Muscle layer of duodenum (tissue), 2 donors: ENCODE data around the gene INPP5F.

ENCODE experiments used
- H3K27ac ChIP-seq: one replicate; pipeline ENCODE4 v1.7.0; 2013; ENCODE audit warnings: mild to moderate bottlenecking, low read length
- H3K27me3 ChIP-seq: one replicate; pipeline ENCODE4 v1.7.0; 2013; ENCODE audit warnings: low read depth, mild to moderate bottlenecking, control low read depth, low read length
- H3K36me3 ChIP-seq, 2 donors: one replicate each; pipeline ENCODE4 v1.7.0; 2013; ENCODE audit warnings: low read length in 2 of 2, control low read depth in 1 of 2, mild to moderate bottlenecking in 1 of 2; ENCODE audit not compliant: insufficient read depth in 2 of 2, control insufficient read depth in 1 of 2
- H3K4me1 ChIP-seq, 2 donors: one replicate each; pipeline ENCODE4 v1.7.0; 2013; ENCODE audit warnings: low read length in 2 of 2, mild to moderate bottlenecking in 2 of 2, control low read depth in 1 of 2, moderate library complexity in 1 of 2; ENCODE audit not compliant: insufficient read depth in 2 of 2, control insufficient read depth in 1 of 2
- H3K4me3 ChIP-seq, 2 donors: one replicate each; pipeline ENCODE4 v1.7.0; 2013; ENCODE audit warnings: low read length in 2 of 2, low read depth in 1 of 2, mild to moderate bottlenecking in 1 of 2
- H3K9me3 ChIP-seq, 2 donors: one replicate each; pipeline ENCODE4 v1.7.0; 2013; ENCODE audit warnings: low read length in 2 of 2, control low read depth in 1 of 2, mild to moderate bottlenecking in 1 of 2; ENCODE audit not compliant: control insufficient read depth in 1 of 2
- donor health status: healthy.

Gene INPP5F

DNA sequence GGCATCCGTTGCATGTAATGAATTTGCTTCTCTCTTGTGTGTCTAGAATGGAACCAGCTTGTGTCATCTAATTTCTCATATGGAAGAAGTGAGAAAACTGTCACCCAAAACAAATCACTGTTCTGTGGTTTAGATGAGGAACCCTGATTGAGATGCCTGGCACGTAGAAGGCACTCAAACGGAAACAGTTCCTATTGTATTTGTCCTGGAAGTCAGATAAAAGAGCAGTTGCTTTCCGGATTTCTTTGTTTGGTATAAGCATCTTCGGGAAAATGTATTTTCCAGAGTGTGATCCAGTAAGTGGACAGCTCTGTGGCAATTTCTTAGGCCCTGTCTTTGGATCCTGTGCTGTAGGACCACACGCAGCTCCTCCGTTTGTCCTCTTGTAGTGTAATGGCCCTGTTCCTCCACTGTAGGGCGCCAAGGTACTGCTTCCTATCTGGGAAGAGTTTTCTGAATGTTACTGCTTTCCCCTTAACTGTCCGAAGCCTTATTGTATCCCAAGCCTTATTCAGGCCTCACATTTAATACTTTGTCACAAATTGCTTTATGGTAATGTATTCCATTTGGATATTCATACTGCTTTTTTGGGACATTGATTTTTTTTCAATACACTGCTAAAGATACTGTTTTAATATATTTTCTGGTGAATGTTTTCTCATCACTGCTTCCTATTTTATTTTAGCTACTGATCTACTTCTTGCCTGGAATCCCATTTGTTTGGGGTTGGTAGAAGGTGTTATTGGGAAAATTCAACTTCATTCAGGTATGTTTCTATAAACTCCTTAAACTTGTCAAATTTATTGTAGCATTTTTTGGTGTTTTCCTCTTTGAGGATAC is 24.8 kb downstream of the INPP5F start:
- peak overlapping the region; percentile 58 for H3K27ac ChIP-seq
- H3K4me1 ChIP-seq: peaks cover 6 to 11% of the 10 kb centered on the region in 2 donors
- no peak overlapping the region for H3K4me3 ChIP-seq
- no peaks in the 10 kb centered on the region for H3K27me3 ChIP-seq
- no peaks in the 10 kb centered on the region for H3K9me3 ChIP-seq
- no peaks in the 10 kb centered on the region for H3K36me3 ChIP-seq

DNA sequence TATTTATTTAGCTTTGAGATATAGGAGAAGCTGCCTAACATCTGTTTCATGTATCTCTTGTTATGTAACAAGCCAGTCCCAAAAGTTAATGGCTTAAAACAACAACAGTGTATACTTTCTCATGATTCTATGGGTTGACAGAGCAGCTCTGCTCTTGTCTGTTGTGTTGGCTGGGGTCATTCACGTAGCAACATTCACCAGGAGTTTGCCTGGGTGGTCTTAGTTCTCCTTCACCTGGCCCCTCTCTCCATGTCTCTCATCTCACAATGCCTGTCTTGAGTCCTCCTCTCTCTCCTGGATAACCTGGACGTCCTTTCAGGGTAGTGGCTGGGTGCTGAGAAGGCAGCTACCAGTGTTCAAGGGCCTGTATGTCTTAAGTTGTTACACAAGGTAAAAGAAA is 27.5 kb downstream of the INPP5F start:
- Histone ChIP-seq H3K27me3 (no peaks in the 10 kb centered on the region), H3K9me3 (no peaks in the 10 kb centered on the region), H3K36me3 (no peaks in the 10 kb centered on the region), H3K4me3 (no peak overlapping the region), H3K4me1 (peaks cover 6 to 16% of the 10 kb centered on the region in 2 donors), H3K27ac (no peak overlapping the region)

DNA sequence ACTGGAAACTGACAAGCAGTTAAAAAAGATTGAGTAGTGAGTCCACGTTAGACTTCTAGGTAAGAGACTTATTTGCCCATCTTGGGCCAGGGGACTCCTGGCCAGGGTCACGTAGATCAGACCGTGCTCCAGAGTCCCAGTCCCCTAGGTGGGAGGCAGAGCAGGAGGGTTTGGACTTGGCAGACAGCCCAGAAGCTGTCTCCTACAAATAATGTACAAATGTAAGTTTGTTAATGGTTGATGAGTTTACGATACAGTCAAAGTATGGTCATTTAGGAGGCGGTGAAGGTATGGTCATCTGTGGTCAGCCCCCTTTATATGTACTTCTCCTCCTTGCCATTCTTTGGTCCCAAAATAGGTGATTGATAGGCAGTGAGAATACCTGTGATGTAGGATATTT is 28.2 kb downstream of the INPP5F start:
- Histone ChIP-seq H3K27me3 (no peaks in the 10 kb centered on the region), H3K36me3 (no peaks in the 10 kb centered on the region), H3K9me3 (no peaks in the 10 kb centered on the region), H3K4me3 (no peak overlapping the region), H3K4me1 (peaks cover 6 to 16% of the 10 kb centered on the region in 2 donors), H3K27ac (no peak overlapping the region)

DNA sequence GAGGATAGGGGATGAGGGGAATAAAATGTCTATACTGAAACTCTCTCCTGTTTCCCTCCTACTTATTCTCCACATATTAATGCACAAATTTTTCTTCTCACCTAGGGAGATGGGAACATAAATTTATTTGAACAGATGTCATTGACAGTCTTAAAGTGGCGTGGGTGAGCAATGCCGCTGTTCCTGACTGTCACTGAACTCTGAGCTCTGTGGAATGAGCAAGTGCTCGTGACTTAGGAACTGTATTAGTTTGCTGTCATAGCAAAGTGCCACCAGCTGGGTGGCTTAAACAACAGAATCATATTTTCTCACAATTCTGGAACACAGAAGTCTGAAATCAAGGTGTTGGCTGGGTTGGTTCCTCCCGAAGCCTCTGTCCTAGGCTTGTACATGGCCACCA is 29.1 kb downstream of the INPP5F start:
- Histone ChIP-seq H3K27me3 (no peaks in the 10 kb centered on the region), H3K27ac (no peak overlapping the region), H3K4me3 (no peak overlapping the region), H3K4me1 (peaks cover 6 to 16% of the 10 kb centered on the region in 2 donors), H3K36me3 (no peaks in the 10 kb centered on the region), H3K9me3 (no peaks in the 10 kb centered on the region)

DNA sequence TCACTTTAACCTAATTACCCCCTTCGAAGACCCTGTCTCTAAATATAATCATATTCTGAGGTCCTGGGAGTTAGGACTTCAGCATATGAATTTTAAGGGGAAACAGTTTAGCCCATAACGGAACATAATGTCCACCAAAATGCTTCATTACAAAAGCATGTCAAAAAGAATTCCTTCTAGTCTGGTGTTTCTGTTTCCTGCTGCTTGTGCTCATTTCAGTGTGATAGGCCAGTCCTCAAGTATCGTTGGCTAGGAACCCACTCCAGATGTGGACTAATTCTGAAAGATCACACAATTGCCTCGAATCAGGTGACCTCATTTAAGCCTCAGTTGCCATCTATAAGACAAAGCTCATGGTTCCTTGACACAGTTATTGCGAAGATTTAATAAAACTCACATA is 29.6 kb downstream of the INPP5F start:
- no peak overlapping the region for H3K4me3 ChIP-seq
- H3K27me3 ChIP-seq: no peaks in the 10 kb centered on the region
- peaks cover 6 to 14% of the 10 kb centered on the region in 2 donors for H3K4me1 ChIP-seq
- no peaks in the 10 kb centered on the region for H3K9me3 ChIP-seq
- H3K27ac ChIP-seq: no peak overlapping the region
- no peaks in the 10 kb centered on the region for H3K36me3 ChIP-seq

DNA sequence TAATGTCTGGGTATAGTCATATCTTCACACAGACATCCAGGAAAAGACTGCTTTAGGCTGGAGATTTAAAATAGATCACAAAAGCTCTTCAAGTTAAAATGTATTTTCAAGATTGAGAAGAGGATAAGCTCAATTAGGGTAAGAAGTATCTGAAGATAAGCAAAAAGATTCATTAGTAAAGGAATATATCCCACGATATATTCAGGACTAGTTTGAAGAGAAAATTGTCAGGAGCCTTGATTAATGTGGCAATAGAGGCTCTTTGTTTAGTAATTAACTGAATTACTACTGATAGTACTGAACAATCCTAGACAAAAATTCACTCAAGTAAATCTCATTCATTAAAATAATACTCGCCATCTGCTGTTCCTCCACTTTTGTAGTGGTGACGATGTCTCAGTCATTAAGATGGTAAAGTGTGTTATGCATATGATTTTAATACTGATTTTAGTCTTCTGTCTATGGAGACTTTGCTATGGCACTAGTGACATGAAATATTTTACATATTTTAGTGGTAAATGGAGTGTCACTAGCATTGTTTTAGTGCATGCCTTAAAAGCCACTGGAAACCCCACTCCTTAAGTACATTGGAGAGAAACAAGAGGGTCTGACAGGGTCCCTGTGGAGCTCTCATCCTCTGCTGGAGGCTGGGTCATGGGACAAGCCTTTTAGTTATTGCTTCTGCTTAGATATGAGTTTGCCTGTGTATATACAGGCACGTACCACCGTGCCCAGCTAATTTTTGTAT is 32.8 kb downstream of the INPP5F start:
- no peaks in the 10 kb centered on the region for H3K27me3 ChIP-seq
- H3K4me3 ChIP-seq: no peak overlapping the region
- H3K27ac ChIP-seq: no peak overlapping the region
- H3K36me3 ChIP-seq: no peaks in the 10 kb centered on the region
- no peaks in the 10 kb centered on the region for H3K9me3 ChIP-seq
- peaks cover 3 to 14% of the 10 kb centered on the region in 2 donors for H3K4me1 ChIP-seq

DNA sequence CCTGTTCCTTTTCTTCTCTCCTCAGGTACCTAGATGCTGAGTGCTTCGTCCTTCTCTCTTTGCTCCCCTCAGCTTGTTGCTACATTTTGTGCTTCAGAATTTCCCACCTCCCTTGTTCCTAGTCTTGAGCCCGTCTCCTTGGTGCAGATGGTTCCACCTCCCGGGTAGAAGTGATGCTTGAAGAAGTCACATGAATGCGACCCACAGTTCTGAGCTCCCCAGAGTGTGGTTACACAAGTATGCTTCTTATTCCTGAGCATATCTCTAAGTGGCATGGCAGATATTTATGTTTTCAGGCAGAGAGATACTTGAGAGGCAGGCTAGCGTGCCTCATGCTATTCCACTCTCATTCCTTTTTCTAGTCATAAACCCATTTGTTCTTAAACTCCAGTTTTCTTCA is 34.0 kb downstream of the INPP5F start:
- H3K27ac ChIP-seq: no peak overlapping the region
- H3K27me3 ChIP-seq: no peaks in the 10 kb centered on the region
- H3K4me1 ChIP-seq: peaks cover 0 to 8% of the 10 kb centered on the region in 2 donors

DNA sequence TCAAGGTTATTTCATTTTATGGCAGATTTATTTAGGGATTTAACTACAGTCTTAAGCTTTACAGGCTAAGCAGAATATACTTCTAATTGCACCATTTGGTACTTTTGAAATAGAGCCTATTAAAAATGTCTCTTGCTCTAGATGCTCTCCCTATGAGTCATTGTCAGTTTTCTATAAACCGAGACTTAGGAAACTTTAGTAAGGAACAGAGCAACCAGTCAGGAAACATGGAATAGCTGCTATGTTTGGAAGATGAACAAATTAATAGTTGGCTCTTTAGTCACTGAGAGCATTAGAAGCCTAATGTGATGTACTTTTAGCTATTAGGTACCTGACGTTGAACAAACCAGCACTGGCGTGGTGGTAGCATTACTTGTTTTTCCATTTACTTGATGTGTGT is 35.3 kb downstream of the INPP5F start:
- Histone ChIP-seq H3K4me3 (no peak overlapping the region), H3K27ac (peak overlapping the region; percentile 50), H3K9me3 (no peaks in the 10 kb centered on the region), H3K27me3 (no peaks in the 10 kb centered on the region), H3K36me3 (no peaks in the 10 kb centered on the region), H3K4me1 (peaks cover 0 to 8% of the 10 kb centered on the region in 2 donors)

More for the DNA sequence above, 34.0 kb downstream of the INPP5F start:
- Histone ChIP-seq H3K9me3 (no peaks in the 10 kb centered on the region), H3K36me3 (no peaks in the 10 kb centered on the region), H3K4me3 (no peak overlapping the region)

DNA sequence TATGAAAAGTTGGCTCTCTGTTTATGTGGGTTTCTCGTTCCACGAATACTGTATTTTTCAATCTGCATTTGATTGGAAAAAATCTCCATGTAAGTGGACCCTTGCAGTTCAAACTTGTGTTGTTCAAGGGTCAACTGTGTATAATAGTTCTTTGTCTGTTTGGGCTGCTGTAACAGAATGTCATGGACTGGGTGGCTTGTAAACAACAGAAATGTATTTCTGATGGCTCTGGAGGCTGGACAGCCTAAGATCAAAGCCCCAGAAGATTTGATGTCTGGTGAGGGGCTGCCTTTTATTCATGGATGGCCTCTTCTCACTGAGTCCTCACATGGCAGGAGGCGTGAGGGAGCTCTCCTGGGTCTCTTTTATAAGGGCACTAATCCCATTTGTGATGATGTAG is 36.2 kb downstream of the INPP5F start:
- H3K4me1 ChIP-seq: peaks cover 0 to 8% of the 10 kb centered on the region in 2 donors
- H3K36me3 ChIP-seq: no peaks in the 10 kb centered on the region
- no peak overlapping the region for H3K4me3 ChIP-seq
- H3K9me3 ChIP-seq: no peaks in the 10 kb centered on the region
- peak overlapping the region; percentile 50 for H3K27ac ChIP-seq
- H3K27me3 ChIP-seq: no peaks in the 10 kb centered on the region

DNA sequence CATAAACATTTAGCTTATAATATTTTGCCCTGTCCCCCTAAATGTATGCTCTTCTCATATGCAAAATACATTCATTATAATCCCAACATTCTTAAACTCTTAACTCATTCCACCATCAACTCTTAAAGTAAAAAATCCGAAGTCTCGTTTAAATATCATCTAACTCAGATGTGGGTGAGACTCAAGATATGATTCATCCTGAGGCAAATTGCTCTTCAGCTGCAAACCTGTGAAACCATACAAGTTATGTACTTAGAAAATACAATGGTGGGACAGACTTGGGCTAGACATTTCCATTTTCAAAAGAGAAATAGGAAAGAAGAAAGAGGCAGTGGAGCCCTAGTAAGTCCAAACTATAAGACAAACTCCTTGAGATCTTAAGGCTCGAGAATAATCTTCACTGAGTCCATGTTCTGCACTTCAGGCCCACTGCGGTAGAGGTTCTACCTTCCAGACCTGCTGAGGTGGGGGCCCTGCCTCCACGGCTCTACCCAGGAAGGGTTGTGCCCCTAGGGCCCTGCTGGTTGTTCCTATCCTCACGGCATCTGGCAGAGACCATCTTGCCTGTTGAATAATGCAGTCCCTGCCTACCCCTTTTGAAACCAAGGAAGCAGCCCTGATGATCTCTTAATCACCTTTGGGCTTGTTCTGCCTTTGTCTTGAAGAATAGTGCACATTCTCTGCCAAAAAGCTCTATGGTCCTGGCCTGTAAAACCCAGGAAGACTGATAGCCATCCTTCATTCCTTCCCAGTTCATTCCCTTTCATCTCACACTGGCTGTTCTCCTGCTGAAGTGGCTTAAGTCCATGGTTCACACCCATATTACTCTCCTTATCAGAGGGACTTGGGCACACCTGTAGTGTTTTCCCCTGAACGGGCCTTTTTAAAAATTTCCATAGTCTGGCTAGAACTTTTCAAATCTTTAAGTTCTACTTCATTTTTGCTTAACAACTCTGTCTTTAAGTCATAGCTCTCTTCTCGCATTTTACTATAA is 37.3 kb downstream of the INPP5F start:
- no peaks in the 10 kb centered on the region for H3K36me3 ChIP-seq
- H3K27ac ChIP-seq: no peak overlapping the region
- H3K4me1 ChIP-seq: peaks cover 0 to 11% of the 10 kb centered on the region in 2 donors
- no peak overlapping the region for H3K4me3 ChIP-seq
- H3K27me3 ChIP-seq: no peaks in the 10 kb centered on the region
- H3K9me3 ChIP-seq: no peaks in the 10 kb centered on the region
